A673 (cell line): ENCODE measurements around the gene INHA.

Experiments
- EZH2 ChIP-seq: fragments of 200-600 bp; sonication (generic); IDR thresholded peaks from 2 replicates; pipeline ENCODE4 v1.6.1; 2017; ENCODE audit warnings: borderline replicate concordance, low read depth, mild to moderate bottlenecking, mixed read lengths, antibody characterized with exemption, low read length; ENCODE audit not compliant: poor library complexity, severe bottlenecking
- TF ChIP-seq, protein P1 (sequence below): fragments of 300-800, 200-600 bp; sonication (generic); conservative IDR thresholded peaks from 2 replicates; pipeline ENCODE4 v1.5.1; 2017; ENCODE audit warnings: low read depth, mild to moderate bottlenecking, antibody characterized with exemption, low read length, moderate library complexity, mixed read lengths

GRCh38 chr2:219562049-219563020 is 9.8 kb upstream of the INHA start:
- TF ChIP-seq, protein P1, sequence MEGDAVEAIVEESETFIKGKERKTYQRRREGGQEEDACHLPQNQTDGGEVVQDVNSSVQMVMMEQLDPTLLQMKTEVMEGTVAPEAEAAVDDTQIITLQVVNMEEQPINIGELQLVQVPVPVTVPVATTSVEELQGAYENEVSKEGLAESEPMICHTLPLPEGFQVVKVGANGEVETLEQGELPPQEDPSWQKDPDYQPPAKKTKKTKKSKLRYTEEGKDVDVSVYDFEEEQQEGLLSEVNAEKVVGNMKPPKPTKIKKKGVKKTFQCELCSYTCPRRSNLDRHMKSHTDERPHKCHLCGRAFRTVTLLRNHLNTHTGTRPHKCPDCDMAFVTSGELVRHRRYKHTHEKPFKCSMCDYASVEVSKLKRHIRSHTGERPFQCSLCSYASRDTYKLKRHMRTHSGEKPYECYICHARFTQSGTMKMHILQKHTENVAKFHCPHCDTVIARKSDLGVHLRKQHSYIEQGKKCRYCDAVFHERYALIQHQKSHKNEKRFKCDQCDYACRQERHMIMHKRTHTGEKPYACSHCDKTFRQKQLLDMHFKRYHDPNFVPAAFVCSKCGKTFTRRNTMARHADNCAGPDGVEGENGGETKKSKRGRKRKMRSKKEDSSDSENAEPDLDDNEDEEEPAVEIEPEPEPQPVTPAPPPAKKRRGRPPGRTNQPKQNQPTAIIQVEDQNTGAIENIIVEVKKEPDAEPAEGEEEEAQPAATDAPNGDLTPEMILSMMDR = no peak
- TF ChIP-seq EZH2 = no peak
